Adrenal gland (tissue), 5 donors: ENCODE results near the gene HHLA2.

ENCODE experiments used
- POLR2A ChIP-seq, 2 donors: fragments of 450-650 bp; IDR thresholded peaks; one replicate each; pipeline ENCODE4 v1.6.1; 2017; ENCODE audit warnings: antibody characterized with exemption in 2 of 2, mild to moderate bottlenecking in 2 of 2, moderate library complexity in 1 of 2
- TF ChIP-seq, protein P1 (sequence below), 6 experiments: fragments of 450-650 bp in 4 of 6; fragments of 200-600 bp in 2 of 6; sonication (generic) in 1 of 6; IDR thresholded peaks; 1 replicate in 5 of 6; 2 replicates in 1 of 6; pipeline versions ENCODE4 v1.5.1 to v1.8.0; 2016 to 2021; ENCODE audit warnings: antibody characterized with exemption in 6 of 6, mild to moderate bottlenecking in 2 of 6, moderate library complexity in 1 of 6
- donor health status: DM: no; HTN: no; CAD: no.

DNA sequence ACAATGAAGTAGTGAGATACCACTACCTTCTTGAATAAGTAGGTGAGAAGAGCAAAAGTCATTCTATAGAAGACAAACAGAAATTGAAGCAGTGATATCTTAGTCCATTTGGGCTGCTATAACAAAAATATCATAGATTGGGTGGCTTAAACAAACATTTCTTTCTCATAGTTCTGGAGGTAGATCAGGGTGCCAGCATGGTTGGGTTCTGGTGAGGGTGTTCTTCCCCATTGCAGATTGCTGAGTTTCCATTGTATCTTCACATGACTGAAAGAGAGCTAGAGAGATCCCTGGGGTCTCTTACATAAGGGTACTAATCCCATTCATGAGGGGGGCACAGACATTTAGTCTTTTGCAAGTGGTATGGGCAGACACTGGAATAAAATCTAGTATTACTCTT, 41.2 kb upstream of the HHLA2 start:
- TF ChIP-seq, protein P1, sequence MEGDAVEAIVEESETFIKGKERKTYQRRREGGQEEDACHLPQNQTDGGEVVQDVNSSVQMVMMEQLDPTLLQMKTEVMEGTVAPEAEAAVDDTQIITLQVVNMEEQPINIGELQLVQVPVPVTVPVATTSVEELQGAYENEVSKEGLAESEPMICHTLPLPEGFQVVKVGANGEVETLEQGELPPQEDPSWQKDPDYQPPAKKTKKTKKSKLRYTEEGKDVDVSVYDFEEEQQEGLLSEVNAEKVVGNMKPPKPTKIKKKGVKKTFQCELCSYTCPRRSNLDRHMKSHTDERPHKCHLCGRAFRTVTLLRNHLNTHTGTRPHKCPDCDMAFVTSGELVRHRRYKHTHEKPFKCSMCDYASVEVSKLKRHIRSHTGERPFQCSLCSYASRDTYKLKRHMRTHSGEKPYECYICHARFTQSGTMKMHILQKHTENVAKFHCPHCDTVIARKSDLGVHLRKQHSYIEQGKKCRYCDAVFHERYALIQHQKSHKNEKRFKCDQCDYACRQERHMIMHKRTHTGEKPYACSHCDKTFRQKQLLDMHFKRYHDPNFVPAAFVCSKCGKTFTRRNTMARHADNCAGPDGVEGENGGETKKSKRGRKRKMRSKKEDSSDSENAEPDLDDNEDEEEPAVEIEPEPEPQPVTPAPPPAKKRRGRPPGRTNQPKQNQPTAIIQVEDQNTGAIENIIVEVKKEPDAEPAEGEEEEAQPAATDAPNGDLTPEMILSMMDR (IDR thresholded peaks at IDR 0.05), result no peak
- TF ChIP-seq POLR2A (IDR thresholded peaks at IDR 0.05), result no peak
